ENCODE data around the gene HSPA1L.

DNA sequence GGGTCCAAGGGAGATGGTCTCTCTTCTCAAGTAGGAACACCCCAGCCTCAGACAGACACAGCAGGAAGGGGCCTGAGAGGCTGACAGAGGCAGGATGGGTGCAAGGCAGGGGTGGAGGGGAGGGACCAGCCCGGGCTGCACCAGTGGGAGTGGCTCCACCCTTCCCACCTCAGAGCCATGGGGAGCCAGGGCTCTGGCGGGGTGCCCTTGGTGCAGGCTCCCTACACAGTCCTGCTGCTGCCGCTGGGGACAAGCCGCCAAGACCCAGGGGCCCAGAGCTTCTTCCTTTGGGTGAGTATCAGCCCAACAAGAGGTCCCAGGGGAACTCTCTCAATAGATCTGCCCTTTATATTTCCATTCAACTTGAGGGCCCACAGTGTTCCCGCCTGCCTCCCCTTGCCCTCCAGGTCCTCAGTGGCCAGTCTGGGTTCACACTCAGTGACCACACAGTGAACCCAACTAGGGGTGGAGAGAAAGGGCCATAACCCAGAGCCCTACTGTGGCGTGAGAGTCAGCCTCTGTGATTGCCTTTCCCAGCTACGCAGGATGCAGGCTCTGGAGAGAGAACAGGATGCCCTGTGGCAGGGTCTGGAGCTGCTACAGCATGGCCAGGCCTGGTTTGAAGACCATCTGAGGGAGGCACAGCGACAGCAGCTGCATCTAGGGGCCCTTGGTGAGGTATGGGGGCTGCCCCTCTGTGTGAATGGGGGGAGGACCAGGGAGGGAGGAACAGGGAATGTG, 52.0 kb downstream of the HSPA1L start:
- TF ChIP-seq CTCF (IDR thresholded peaks at IDR 0.05; ENCODE audit: insufficient read depth, low read depth, low read length) (no peak), EZH2 (IDR thresholded peaks at IDR 0.05; ENCODE audit: insufficient read depth, low read length) (no peak)

Measured in astrocyte (in vitro differentiated cells and primary cell).